Neural progenitor cell (in vitro differentiated cells): ENCODE data around the gene PRKD3.

ENCODE experiments used
- EZH2 ChIP-seq: fragments of 200-600 bp; sonication (generic); IDR thresholded peaks from 2 replicates; pipeline ENCODE4 v1.6.1; 2017; ENCODE audit warnings: antibody characterized with exemption, mild to moderate bottlenecking, moderate library complexity
- EZH2phosphoT487 ChIP-seq: fragments of 200-600 bp; sonication (generic); IDR thresholded peaks from 2 replicates; pipeline ENCODE4 v1.6.1; 2017; ENCODE audit warnings: antibody characterized with exemption
- TF ChIP-seq, protein P1 (sequence below): fragments of 200-600 bp; sonication (generic); IDR thresholded peaks from 2 replicates; pipeline ENCODE4 v1.5.1; 2017; ENCODE audit warnings: antibody characterized with exemption, mild to moderate bottlenecking

DNA sequence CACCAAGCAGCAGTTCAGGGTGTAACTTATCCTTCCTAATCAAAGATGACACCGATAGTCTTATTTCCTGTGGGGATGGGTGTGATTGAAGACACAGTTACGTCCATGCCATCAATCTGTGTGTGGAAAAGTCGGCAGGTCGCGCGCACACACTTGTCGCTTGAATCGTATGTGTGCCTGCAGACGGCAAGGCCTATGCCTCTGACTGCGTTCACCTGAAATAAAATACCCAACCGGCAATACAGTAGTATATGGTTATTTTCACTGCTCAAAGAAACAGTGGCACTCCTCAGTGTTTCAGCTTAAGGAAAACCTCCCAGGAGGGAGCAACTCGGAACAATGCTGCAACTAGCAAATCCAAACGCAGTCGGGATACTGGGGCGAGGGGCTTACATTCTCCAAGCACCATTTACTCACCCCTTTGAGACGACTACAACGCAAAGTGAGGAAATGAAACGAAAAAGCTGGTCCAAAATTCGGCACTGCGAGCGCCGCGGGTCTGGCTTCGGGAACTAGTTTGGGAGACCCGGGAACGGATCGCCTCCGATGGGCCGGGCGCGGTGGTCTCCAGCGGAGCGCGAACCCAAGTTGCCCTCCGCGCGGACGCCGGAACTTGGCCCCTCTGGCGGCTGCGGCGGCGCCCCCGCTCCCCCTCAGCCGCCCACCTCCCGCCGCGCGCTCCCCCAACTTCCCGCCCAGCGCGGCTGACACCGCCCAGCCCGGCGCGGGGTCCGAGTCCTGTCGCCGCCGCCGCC lies 675 bp downstream of the PRKD3 start:
- TF ChIP-seq, protein P1, sequence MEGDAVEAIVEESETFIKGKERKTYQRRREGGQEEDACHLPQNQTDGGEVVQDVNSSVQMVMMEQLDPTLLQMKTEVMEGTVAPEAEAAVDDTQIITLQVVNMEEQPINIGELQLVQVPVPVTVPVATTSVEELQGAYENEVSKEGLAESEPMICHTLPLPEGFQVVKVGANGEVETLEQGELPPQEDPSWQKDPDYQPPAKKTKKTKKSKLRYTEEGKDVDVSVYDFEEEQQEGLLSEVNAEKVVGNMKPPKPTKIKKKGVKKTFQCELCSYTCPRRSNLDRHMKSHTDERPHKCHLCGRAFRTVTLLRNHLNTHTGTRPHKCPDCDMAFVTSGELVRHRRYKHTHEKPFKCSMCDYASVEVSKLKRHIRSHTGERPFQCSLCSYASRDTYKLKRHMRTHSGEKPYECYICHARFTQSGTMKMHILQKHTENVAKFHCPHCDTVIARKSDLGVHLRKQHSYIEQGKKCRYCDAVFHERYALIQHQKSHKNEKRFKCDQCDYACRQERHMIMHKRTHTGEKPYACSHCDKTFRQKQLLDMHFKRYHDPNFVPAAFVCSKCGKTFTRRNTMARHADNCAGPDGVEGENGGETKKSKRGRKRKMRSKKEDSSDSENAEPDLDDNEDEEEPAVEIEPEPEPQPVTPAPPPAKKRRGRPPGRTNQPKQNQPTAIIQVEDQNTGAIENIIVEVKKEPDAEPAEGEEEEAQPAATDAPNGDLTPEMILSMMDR = no peak
- TF ChIP-seq EZH2 (no peak), EZH2phosphoT487 (no peak)
